SK-N-SH treated with all-trans-retinoic acid at 6 μM for 48 hours (cell line): ENCODE data around the gene MAST4.

Experiments used
- ARNTL ChIP-seq: fragments of 450-650 bp; formaldehyde crosslinking; IDR thresholded peaks from 2 replicates; pipeline ENCODE4 v1.5.0; 2020; ENCODE audit warnings: low read depth, mild to moderate bottlenecking, moderate library complexity, borderline replicate concordance
- CSDC2 ChIP-seq: fragments of 250-450 bp; sonication (Bioruptor Pico); IDR thresholded peaks from 2 replicates; pipeline ENCODE4 v1.5.0; 2020; ENCODE audit warnings: mild to moderate bottlenecking, moderate library complexity
- ZNF70 ChIP-seq: fragments of 450-650 bp; formaldehyde crosslinking; IDR thresholded peaks from 2 replicates; pipeline ENCODE4 v1.5.0; 2020; ENCODE audit warnings: mild to moderate bottlenecking, moderate library complexity

GRCh38 chr5:67033880-67034651 lies 437.9 kb downstream of the MAST4 start:
- TF ChIP-seq CSDC2 (CRISPR knock-in tag) (no peak), ZNF70 (no peak), ARNTL (CRISPR knock-in tag) (no peak)
